Activated naive CD8-positive, alpha-beta T cell treated with anti-CD3 and anti-CD28 coated beads, Interleukin-2, amount 50 U/mL, for 24 hours (primary cell): ENCODE results near the gene ABCA9.
"Not testable (repeated sequence)": the region's sequence is repeated elsewhere in the genome, so short reads cannot be mapped to it uniquely, and the experiment has no call there.

ENCODE experiments used
- ATAC-seq: fragments of 150-1000 bp; cut with Tn5 transposase; one replicate; pipeline ENCODE4 v1.10.0; 2021
- DNase-seq: peaks from one replicate; pipeline ENCODE4 v3.0.0; 2021
- H3K27ac Mint-ChIP-seq: one replicate; pipeline ENCODE4 v1.8.0; 2021; ENCODE audit warnings: mild to moderate bottlenecking, mixed read lengths
- H3K27me3 Mint-ChIP-seq: one replicate; pipeline ENCODE4 v1.8.0; 2021; ENCODE audit warnings: mixed read lengths
- H3K36me3 Mint-ChIP-seq: one replicate; pipeline ENCODE4 v1.8.0; 2021; ENCODE audit warnings: low read depth, mixed read lengths
- H3K4me1 Mint-ChIP-seq: one replicate; pipeline ENCODE4 v1.8.0; 2021; ENCODE audit warnings: mixed read lengths
- H3K4me3 Mint-ChIP-seq: one replicate; pipeline ENCODE4 v1.8.0; 2021; ENCODE audit warnings: mild to moderate bottlenecking, moderate library complexity, mixed read lengths
- H3K9me3 Mint-ChIP-seq: one replicate; pipeline ENCODE4 v1.8.0; 2021; ENCODE audit warnings: mixed read lengths

Gene ABCA9

GRCh38 chr17:69075823-69076222 is 15.1 kb upstream of the ABCA9 start:
- peaks cover 36% of the 10 kb centered on the region for H3K9me3 Mint-ChIP-seq
- peaks cover 6% of the 10 kb centered on the region for H3K4me1 Mint-ChIP-seq
- no peak overlapping the region for H3K4me3 Mint-ChIP-seq
- H3K27me3 Mint-ChIP-seq = no peaks in the 10 kb centered on the region
- DNase-seq (no peak), ATAC-seq (no peak)
- no peaks in the 10 kb centered on the region for H3K36me3 Mint-ChIP-seq
- no peak overlapping the region for H3K27ac Mint-ChIP-seq

- H3K9me3 Mint-ChIP-seq = peaks cover 36% of the 10 kb centered on the region
- ATAC-seq, H3K27me3 Mint-ChIP-seq, H3K27ac Mint-ChIP-seq, DNase-seq, H3K4me3 Mint-ChIP-seq, H3K36me3 Mint-ChIP-seq: not testable (repeated sequence)
- H3K4me1 Mint-ChIP-seq = peaks cover 11% of the 10 kb centered on the region
Measured at GRCh38 chr17:69073392-69073791, 12.7 kb upstream of the ABCA9 start.

- H3K36me3 Mint-ChIP-seq, H3K27me3 Mint-ChIP-seq, DNase-seq, ATAC-seq, H3K4me3 Mint-ChIP-seq, H3K27ac Mint-ChIP-seq: not testable (repeated sequence)
- peaks cover 11% of the 10 kb centered on the region for H3K4me1 Mint-ChIP-seq
- H3K9me3 Mint-ChIP-seq = peaks cover 36% of the 10 kb centered on the region
Measured at GRCh38 chr17:69072803-69073256, 12.1 kb upstream of the ABCA9 start.

- H3K27me3 Mint-ChIP-seq, H3K27ac Mint-ChIP-seq, DNase-seq, H3K4me3 Mint-ChIP-seq, H3K36me3 Mint-ChIP-seq, ATAC-seq: not testable (repeated sequence)
- H3K4me1 Mint-ChIP-seq = peaks cover 21% of the 10 kb centered on the region
- H3K9me3 Mint-ChIP-seq = peaks cover 25% of the 10 kb centered on the region
Measured at GRCh38 chr17:69071233-69071586, 10.5 kb upstream of the ABCA9 start.

- not testable (repeated sequence) for H3K4me3 Mint-ChIP-seq, DNase-seq, H3K27ac Mint-ChIP-seq, ATAC-seq, H3K27me3 Mint-ChIP-seq, H3K36me3 Mint-ChIP-seq
- Mint-ChIP-seq H3K9me3 (peaks cover 20% of the 10 kb centered on the region), H3K4me1 (peaks cover 24% of the 10 kb centered on the region)
Measured at GRCh38 chr17:69070378-69071232, 9.9 kb upstream of the ABCA9 start.

GRCh38 chr17:69069226-69069750 is 8.6 kb upstream of the ABCA9 start:
- peaks cover 29% of the 10 kb centered on the region for H3K4me1 Mint-ChIP-seq
- H3K9me3 Mint-ChIP-seq = peaks cover 12% of the 10 kb centered on the region
- DNase-seq = no peak
- no peak overlapping the region for H3K27ac Mint-ChIP-seq
- ATAC-seq = no peak
- H3K36me3 Mint-ChIP-seq = no peaks in the 10 kb centered on the region
- H3K4me3 Mint-ChIP-seq = no peak overlapping the region
- no peaks in the 10 kb centered on the region for H3K27me3 Mint-ChIP-seq

- Mint-ChIP-seq H3K4me1 (peaks cover 29% of the 10 kb centered on the region), H3K36me3 (no peaks in the 10 kb centered on the region), H3K9me3 (no peaks in the 10 kb centered on the region), H3K27ac (no peak overlapping the region), H3K4me3 (no peak overlapping the region), H3K27me3 (no peaks in the 10 kb centered on the region)
- no peak for ATAC-seq
- DNase-seq = no peak
Measured at GRCh38 chr17:69067274-69068047, 6.7 kb upstream of the ABCA9 start.

GRCh38 chr17:69066482-69066881 is 5.8 kb upstream of the ABCA9 start:
- H3K4me1 Mint-ChIP-seq = peaks cover 29% of the 10 kb centered on the region
- peak overlapping the region; percentile 7 for H3K4me3 Mint-ChIP-seq
- no peak overlapping the region for H3K27ac Mint-ChIP-seq
- no peaks in the 10 kb centered on the region for H3K9me3 Mint-ChIP-seq
- no peaks in the 10 kb centered on the region for H3K27me3 Mint-ChIP-seq
- ATAC-seq (no peak), DNase-seq (no peak)
- H3K36me3 Mint-ChIP-seq = no peaks in the 10 kb centered on the region

- no peak overlapping the region for H3K27ac Mint-ChIP-seq
- no peak overlapping the region for H3K4me3 Mint-ChIP-seq
- DNase-seq (no peak), ATAC-seq (no peak)
- no peaks in the 10 kb centered on the region for H3K27me3 Mint-ChIP-seq
- no peaks in the 10 kb centered on the region for H3K36me3 Mint-ChIP-seq
- H3K4me1 Mint-ChIP-seq = peaks cover 18% of the 10 kb centered on the region
- no peaks in the 10 kb centered on the region for H3K9me3 Mint-ChIP-seq
Measured at GRCh38 chr17:69065113-69065512, 4.4 kb upstream of the ABCA9 start.

- Mint-ChIP-seq H3K27ac (no peak overlapping the region), H3K4me3 (no peak overlapping the region), H3K36me3 (no peaks in the 10 kb centered on the region), H3K4me1 (peaks cover 18% of the 10 kb centered on the region), H3K27me3 (no peaks in the 10 kb centered on the region), H3K9me3 (no peaks in the 10 kb centered on the region)
- no peak for DNase-seq
- ATAC-seq = no peak
Measured at GRCh38 chr17:69064476-69064875, 3.7 kb upstream of the ABCA9 start.

- H3K36me3 Mint-ChIP-seq = no peaks in the 10 kb centered on the region
Measured at GRCh38 chr17:69064001-69064400, 3.3 kb upstream of the ABCA9 start.

GRCh38 chr17:69062860-69063581 is 2.3 kb upstream of the ABCA9 start:
- DNase-seq = no peak
- Mint-ChIP-seq H3K9me3 (no peaks in the 10 kb centered on the region), H3K36me3 (no peaks in the 10 kb centered on the region), H3K27me3 (no peaks in the 10 kb centered on the region), H3K27ac (no peak overlapping the region), H3K4me3 (no peak overlapping the region), H3K4me1 (peaks cover 20% of the 10 kb centered on the region)
- ATAC-seq = no peak

More at GRCh38 chr17:69064001-69064400, 3.3 kb upstream of the ABCA9 start:
- no peak overlapping the region for H3K27ac Mint-ChIP-seq
- no peaks in the 10 kb centered on the region for H3K27me3 Mint-ChIP-seq
- peaks cover 20% of the 10 kb centered on the region for H3K4me1 Mint-ChIP-seq
- ATAC-seq (no peak), DNase-seq (no peak)
- H3K4me3 Mint-ChIP-seq = no peak overlapping the region
- no peaks in the 10 kb centered on the region for H3K9me3 Mint-ChIP-seq

- no peaks in the 10 kb centered on the region for H3K36me3 Mint-ChIP-seq
- H3K27ac Mint-ChIP-seq = no peak overlapping the region
- no peaks in the 10 kb centered on the region for H3K27me3 Mint-ChIP-seq
- H3K4me3 Mint-ChIP-seq = no peak overlapping the region
- H3K4me1 Mint-ChIP-seq = peaks cover 17% of the 10 kb centered on the region
- no peaks in the 10 kb centered on the region for H3K9me3 Mint-ChIP-seq
- ATAC-seq (no peak), DNase-seq (no peak)
Measured at GRCh38 chr17:69061721-69062556, 1.2 kb upstream of the ABCA9 start.
